Measurements from ENCODE around the gene ZNF385C. TPM values are rescaled to one million over a fixed set of nuclear protein-coding genes. Genes with fewer than 3 reads are reported as not detected.

ZNF385C gene
- polyA plus RNA-seq, 2 of the 4 experiments (the other 2 are of a cell fraction): 0.13 to 0.61 TPM

DNA sequence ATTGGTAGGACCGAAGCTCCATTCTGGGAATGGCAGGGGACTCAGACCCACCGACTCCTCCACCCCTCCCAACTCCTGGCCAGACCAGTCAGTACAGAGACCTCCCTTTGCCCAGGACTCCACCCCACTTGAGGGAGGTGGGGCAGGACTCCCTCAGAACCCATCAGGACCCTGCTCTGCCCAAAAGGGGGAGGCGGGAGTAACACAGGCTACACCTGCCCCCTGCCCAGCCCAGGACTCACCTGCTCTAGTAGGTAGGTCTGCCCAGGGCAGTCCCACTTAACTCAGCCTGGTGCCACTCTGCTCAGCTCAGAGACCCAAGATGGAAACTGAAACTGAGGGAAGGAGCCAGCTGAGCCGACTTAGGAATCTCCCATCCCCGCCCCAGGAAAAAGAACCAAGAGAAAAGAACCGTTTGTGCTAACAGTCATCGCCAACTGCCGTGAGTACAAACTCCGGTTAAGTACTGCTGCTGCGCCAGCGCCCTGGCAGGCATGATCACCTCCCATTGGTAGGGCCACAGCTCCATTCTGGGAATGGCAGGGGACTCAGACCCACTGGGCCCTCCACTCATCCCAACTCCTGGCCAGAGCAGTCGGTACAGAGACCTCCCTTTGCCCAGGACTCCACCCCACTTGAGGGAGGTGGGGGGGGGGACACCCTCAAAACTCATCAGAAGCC is 13.7 kb upstream of the ZNF385C start:
- H3K4me2 ChIP-seq: peak overlapping the region; percentile 8; the same call in 1 of the 3 replicates
- no peak for TF ChIP-seq CBX2 (IDR thresholded peaks at IDR 0.05; ENCODE audit: borderline replicate concordance, low read depth)
- no peak for TF ChIP-seq HOXB5 (CRISPR knock-in tag; IDR thresholded peaks at IDR 0.05)
- TF ChIP-seq CBX8 (IDR thresholded peaks at IDR 0.05): no peak
- no peak for TF ChIP-seq MYC (IDR thresholded peaks at IDR 0.05; ENCODE audit: borderline replicate concordance, low read length)
- no peak for TF ChIP-seq GATA3 (IDR thresholded peaks at IDR 0.05; ENCODE audit: borderline replicate concordance)
- TF ChIP-seq ZFP36 (IDR thresholded peaks at IDR 0.05; ENCODE audit: borderline replicate concordance, partially characterized antibody): no peak
- TF ChIP-seq PHF8 (IDR thresholded peaks at IDR 0.05; ENCODE audit: borderline replicate concordance, low read depth): no peak
- no peak for TF ChIP-seq BHLHE40 (IDR thresholded peaks at IDR 0.05; ENCODE audit: low read depth, low read length)
- no peak for TF ChIP-seq EHF (CRISPR knock-in tag; IDR thresholded peaks at IDR 0.05)
- TF ChIP-seq ATOH8 (CRISPR knock-in tag; IDR thresholded peaks at IDR 0.05; ENCODE audit: low read depth): no peak
- H3K4me3 ChIP-seq: no peak overlapping the region
- peaks cover 11% of the 10 kb centered on the region; the same call in 1 of the 3 replicates for H3K4me1 ChIP-seq
- no peak for DNase-seq (ENCODE audit: low read depth in 1 of 2, low spot score in 1 of 2)
- no peak for FAIRE-seq
- H3K9me3 ChIP-seq: no peaks in the 10 kb centered on the region
- ChIA-PET POLR2A (no interaction called here), CTCF (interaction anchor here (0.6 to 39.5 kb wide), 9 partner anchors 10 to 206 kb away, joined by 3 to 658 read pairs (median 4); partner anchors contain the start of genes CNP, DNAJC7, NKIRAS2 and ZNF385C)
- WGBS (ENCODE audit: missing lambda C conversion rate): 78% methylated on average over 11 of the region's 12 CpGs
- peak overlapping the region in 1 of 2 experiments; percentile 52; a peak in 2 of 6 replicates for H3K27ac ChIP-seq
- peak in 1 of 2 experiments; percentile 2; a peak in 1 of 6 replicates for ATAC-seq

DNA sequence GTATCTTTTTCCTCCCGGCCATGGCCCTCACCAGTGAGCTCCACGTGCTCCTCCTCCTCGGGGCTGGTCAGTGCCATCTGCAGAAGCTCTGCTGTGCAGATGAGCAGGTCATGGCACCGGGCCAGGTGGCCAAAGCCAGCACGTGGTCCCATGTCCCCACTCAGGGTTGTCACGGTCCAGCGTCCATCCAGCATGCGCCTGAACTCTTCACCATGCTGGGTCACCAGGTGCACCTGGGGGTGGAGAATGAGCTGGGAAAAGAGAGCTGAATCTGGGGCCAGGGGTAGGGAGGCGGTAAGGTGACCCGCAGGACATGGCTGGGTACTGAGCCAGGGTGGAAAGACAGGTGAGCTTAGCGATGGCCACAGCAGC is 13.0 kb upstream of the ZNF385C start:
- Histone ChIP-seq H3K9me3 (no peaks in the 10 kb centered on the region), H3K4me2 (no peak overlapping the region), H3K4me1 (peaks cover 11% of the 10 kb centered on the region; the same call in 1 of the 3 replicates), H3K27ac (no peak overlapping the region), H3K4me3 (no peak overlapping the region)
- ChIA-PET CTCF (interaction anchor here (1.0 to 39.5 kb wide), 9 partner anchors 9 to 207 kb away, joined by 3 to 658 read pairs (median 4); partner anchors contain the start of genes CNP, DNAJC7, NKIRAS2 and ZNF385C), POLR2A (no interaction called here)
- DNase-seq (ENCODE audit: low read depth in 1 of 2, low spot score in 1 of 2): no peak
- TF ChIP-seq PHF8 (IDR thresholded peaks at IDR 0.05; ENCODE audit: borderline replicate concordance, low read depth) (no peak), RFX5 (IDR thresholded peaks at IDR 0.05) (no peak), HEYL (CRISPR knock-in tag; IDR thresholded peaks at IDR 0.05) (no peak), USF2 (IDR thresholded peaks at IDR 0.05) (no peak), MAZ (IDR thresholded peaks at IDR 0.05; ENCODE audit: borderline replicate concordance, low read depth, low read length) (no peak), ATOH8 (CRISPR knock-in tag; IDR thresholded peaks at IDR 0.05; ENCODE audit: low read depth) (no peak), EHMT2 (IDR thresholded peaks at IDR 0.05; ENCODE audit: low read depth) (no peak)
- TF ChIP-seq, protein P1, sequence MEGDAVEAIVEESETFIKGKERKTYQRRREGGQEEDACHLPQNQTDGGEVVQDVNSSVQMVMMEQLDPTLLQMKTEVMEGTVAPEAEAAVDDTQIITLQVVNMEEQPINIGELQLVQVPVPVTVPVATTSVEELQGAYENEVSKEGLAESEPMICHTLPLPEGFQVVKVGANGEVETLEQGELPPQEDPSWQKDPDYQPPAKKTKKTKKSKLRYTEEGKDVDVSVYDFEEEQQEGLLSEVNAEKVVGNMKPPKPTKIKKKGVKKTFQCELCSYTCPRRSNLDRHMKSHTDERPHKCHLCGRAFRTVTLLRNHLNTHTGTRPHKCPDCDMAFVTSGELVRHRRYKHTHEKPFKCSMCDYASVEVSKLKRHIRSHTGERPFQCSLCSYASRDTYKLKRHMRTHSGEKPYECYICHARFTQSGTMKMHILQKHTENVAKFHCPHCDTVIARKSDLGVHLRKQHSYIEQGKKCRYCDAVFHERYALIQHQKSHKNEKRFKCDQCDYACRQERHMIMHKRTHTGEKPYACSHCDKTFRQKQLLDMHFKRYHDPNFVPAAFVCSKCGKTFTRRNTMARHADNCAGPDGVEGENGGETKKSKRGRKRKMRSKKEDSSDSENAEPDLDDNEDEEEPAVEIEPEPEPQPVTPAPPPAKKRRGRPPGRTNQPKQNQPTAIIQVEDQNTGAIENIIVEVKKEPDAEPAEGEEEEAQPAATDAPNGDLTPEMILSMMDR (IDR thresholded peaks at IDR 0.05): no peak
- TF ChIP-seq, protein P2, sequence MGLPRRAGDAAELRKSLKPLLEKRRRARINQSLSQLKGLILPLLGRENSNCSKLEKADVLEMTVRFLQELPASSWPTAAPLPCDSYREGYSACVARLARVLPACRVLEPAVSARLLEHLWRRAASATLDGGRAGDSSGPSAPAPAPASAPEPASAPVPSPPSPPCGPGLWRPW (IDR thresholded peaks at IDR 0.05): no peak
- no peak for FAIRE-seq
- ATAC-seq: no peak
- WGBS (ENCODE audit: missing lambda C conversion rate): 82% methylated on average over 11 of the region's 11 CpGs
